Gastroesophageal sphincter (tissue), 4 donors: ENCODE data around the gene CORO6. TPM values are rescaled to one million over a fixed set of nuclear protein-coding genes. Genes with fewer than 3 reads are reported as not detected.

Source experiments
- ATAC-seq: fragments of 150-250 bp; one replicate; pipeline ENCODE4 v1.9.1; 2016; ENCODE audit warnings: mild to moderate bottlenecking, moderate library complexity
- H3K27ac ChIP-seq, 4 donors: fragments of 200-600 bp; sonication (generic) in 3 of 4; 1 replicate in 3 of 4; 2 replicates in 1 of 4; pipeline ENCODE4 v1.5.1; 2016 to 2019
- H3K27me3 ChIP-seq: fragments of 200-600 bp; sonication (generic); one replicate; pipeline ENCODE4 v1.5.1; 2019
- H3K36me3 ChIP-seq, 2 donors: fragments of 200-600 bp; sonication (generic); one replicate each; pipeline ENCODE4 v1.5.1; 2019; ENCODE audit warnings: control low read depth in 1 of 2
- H3K4me1 ChIP-seq, 3 donors: fragments of 200-600 bp; sonication (generic); 1 replicate in 2 of 3; 2 replicates in 1 of 3; pipeline ENCODE4 v1.5.1; 2016 to 2019; ENCODE audit warnings: control low read depth in 2 of 3
- H3K4me3 ChIP-seq, 2 donors: fragments of 200-600 bp; sonication (generic); one replicate each; pipeline ENCODE4 v1.5.1; 2019; ENCODE audit warnings: mild to moderate bottlenecking in 1 of 2, moderate library complexity in 1 of 2
- H3K9me3 ChIP-seq, 3 donors: fragments of 200-600 bp; sonication (generic); one replicate each; pipeline ENCODE4 v1.5.1; 2017 to 2019; ENCODE audit warnings: control low read depth in 2 of 3
- CTCF ChIP-seq, 4 experiments: fragments of 200-600 bp in 2 of 4; fragments of 450-650 bp in 2 of 4; sonication (generic) in 1 of 4; IDR thresholded peaks; one replicate each; pipeline ENCODE4 v1.5.1; 2017 to 2019; ENCODE audit warnings: antibody characterized with exemption in 4 of 4, mild to moderate bottlenecking in 2 of 4, moderate library complexity in 2 of 4
- EP300 ChIP-seq: sonication (generic); formaldehyde crosslinking; IDR thresholded peaks from one replicate; pipeline ENCODE4 v1.6.1; 2017; ENCODE audit warnings: antibody characterized with exemption, mild to moderate bottlenecking
- POLR2A ChIP-seq, 2 donors: fragments of 450-650 bp; IDR thresholded peaks; one replicate each; pipeline ENCODE4 v1.6.1; 2017; ENCODE audit warnings: antibody characterized with exemption in 2 of 2, mild to moderate bottlenecking in 2 of 2, moderate library complexity in 1 of 2
- POLR2AphosphoS5 ChIP-seq: sonication (generic); formaldehyde crosslinking; IDR thresholded peaks from one replicate; pipeline ENCODE4 v1.6.1; 2017; ENCODE audit warnings: antibody characterized with exemption
- WGBS, 2 donors: methylation state at CpG; one replicate each; pipeline ENCODE4 v1.1.5; 2018; ENCODE audit warnings: low coverage in 1 of 2; 5-methylcytosine and 5-hydroxymethylcytosine counted together
- total RNA-seq, 4 donors: library from RNA; depleted of rRNA; stranded (reverse); fragments of >200 nt; gene quantifications; one replicate each; pipeline ENCODE4 v1.1.0, GENCODE V29; 2016

Gene CORO6
- total RNA-seq, 4 donors from 2014 or later = 18.1 to 138 (median 39.4) TPM

GRCh38 chr17:29648005-29648404 lies 25.3 kb upstream of the CORO6 start:
- Histone ChIP-seq H3K27ac (peak overlapping the region in 3 of 4 donors; percentile 8 to 83 (median 29)), H3K9me3 (no peaks in the 10 kb centered on the region), H3K36me3 (peaks cover 0 to 52% of the 10 kb centered on the region in 2 donors), H3K4me1 (peaks cover 15 to 40% (median 19%) of the 10 kb centered on the region in 3 donors), H3K4me3 (no peak overlapping the region), H3K27me3 (no peaks in the 10 kb centered on the region)
- TF ChIP-seq EP300 (no peak), POLR2AphosphoS5 (no peak), CTCF (IDR thresholded peaks at IDR 0.05) (no peak), POLR2A (IDR thresholded peaks at IDR 0.05) (no peak)
- whole genome bisulfite sequencing, 2 donors = 76% methylated on average over 5 of the region's 5 CpGs; no CpG with 5 or more reads in 1 of the 2 donors
- ATAC-seq = no peak

- H3K4me1 ChIP-seq = peaks cover 19 to 64% (median 30%) of the 10 kb centered on the region in 3 donors
Measured at GRCh38 chr17:29645515-29646051, 22.9 kb upstream of the CORO6 start.

GRCh38 chr17:29643817-29644160 lies 21.1 kb upstream of the CORO6 start:
- H3K27ac ChIP-seq = peak overlapping the region; percentile 69 to 94 (median 84)
- no peaks in the 10 kb centered on the region for H3K27me3 ChIP-seq
- ATAC-seq = no peak
- WGBS, 2 donors = 67 to 83% methylated on average over 1 of the region's 1 CpG
- H3K4me3 ChIP-seq = no peak overlapping the region
- no peak for TF ChIP-seq POLR2A (IDR thresholded peaks at IDR 0.05)
- no peak for TF ChIP-seq CTCF (IDR thresholded peaks at IDR 0.05)
- TF ChIP-seq POLR2AphosphoS5 = no peak
- H3K9me3 ChIP-seq = no peaks in the 10 kb centered on the region
- H3K4me1 ChIP-seq = peaks cover 27 to 82% (median 44%) of the 10 kb centered on the region in 3 donors
- H3K36me3 ChIP-seq = peaks cover 0 to 18% of the 10 kb centered on the region in 2 donors

More at GRCh38 chr17:29645515-29646051, 22.9 kb upstream of the CORO6 start:
- TF ChIP-seq CTCF (IDR thresholded peaks at IDR 0.05) (no peak), POLR2A (IDR thresholded peaks at IDR 0.05) (no peak), EP300 (no peak), POLR2AphosphoS5 (peak; percentile 68)
- ATAC-seq = peak; percentile 93
- Histone ChIP-seq H3K4me3 (no peak overlapping the region), H3K36me3 (peaks cover 0 to 36% of the 10 kb centered on the region in 2 donors), H3K27me3 (no peaks in the 10 kb centered on the region), H3K27ac (peak overlapping the region; percentile 69 to 94 (median 84)), H3K9me3 (no peaks in the 10 kb centered on the region)
- WGBS, 2 donors = 5 to 18% methylated on average over 5 of the region's 5 CpGs

- 82 to 92% methylated on average over 2 of the region's 2 CpGs for WGBS, 2 donors
Measured at GRCh38 chr17:29642171-29642611, 19.5 kb upstream of the CORO6 start.

More at GRCh38 chr17:29642171-29642611, 19.5 kb upstream of the CORO6 start:
- peaks cover 27 to 86% (median 44%) of the 10 kb centered on the region in 3 donors for H3K4me1 ChIP-seq
- no peaks in the 10 kb centered on the region for H3K9me3 ChIP-seq
- TF ChIP-seq CTCF (IDR thresholded peaks at IDR 0.05) (no peak), POLR2AphosphoS5 (no peak), POLR2A (IDR thresholded peaks at IDR 0.05) (no peak), EP300 (no peak)
- H3K4me3 ChIP-seq = no peak overlapping the region
- H3K27ac ChIP-seq = peak overlapping the region in 3 of 4 donors; percentile 56 to 84 (median 83)
- H3K27me3 ChIP-seq = no peaks in the 10 kb centered on the region
- H3K36me3 ChIP-seq = peaks cover 0 to 8% of the 10 kb centered on the region in 2 donors
- ATAC-seq = no peak
